ENCODE data around the gene CHGA.

CHGA gene

DNA sequence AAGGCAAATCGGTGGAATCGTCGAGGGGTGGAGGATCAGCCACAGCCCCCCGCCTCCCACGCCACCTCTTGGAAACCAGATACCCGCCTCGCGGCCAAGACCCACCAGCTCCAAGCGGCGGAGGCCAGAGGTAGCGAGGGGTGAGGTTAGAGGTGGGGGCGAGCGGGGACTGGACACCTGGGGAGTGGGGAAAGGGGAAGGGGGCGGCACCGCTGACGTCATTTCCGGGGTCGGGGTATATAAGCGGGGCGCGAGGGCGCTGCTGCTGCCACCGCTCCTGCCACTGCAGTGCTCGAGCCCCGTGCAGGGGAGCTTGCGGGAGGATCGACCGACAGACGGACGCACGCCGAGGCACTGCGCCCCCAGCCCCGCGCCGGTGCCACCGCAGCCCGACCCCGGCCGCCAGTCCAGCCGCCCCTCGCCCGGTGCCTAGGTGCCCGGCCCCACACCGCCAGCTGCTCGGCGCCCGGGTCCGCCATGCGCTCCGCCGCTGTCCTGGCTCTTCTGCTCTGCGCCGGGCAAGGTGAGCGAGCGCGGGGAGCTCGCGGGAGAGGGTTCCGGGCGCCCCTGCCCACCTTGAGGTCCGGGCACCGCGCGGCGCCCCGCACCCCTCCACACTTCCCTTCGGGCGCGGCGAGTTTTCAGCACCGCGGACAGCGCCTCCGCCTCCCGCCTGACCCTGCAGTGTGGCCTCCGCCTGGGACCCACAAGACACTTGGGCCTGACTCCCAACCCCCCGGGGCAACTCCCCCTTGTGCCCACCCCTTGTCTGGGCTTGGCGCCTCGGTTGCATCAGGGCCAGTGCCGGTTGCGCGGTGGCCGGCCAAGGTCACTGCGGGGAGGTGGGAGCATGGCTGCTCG lies at the start of gene CHGA:
Gene CHGA (plus strand): TSS at position 268 of the 861 bp plus-strand sequence. CDS start 210 bp downstream, at position 478.
- peak in 1 of 2 donors; percentile 13 for DNase-seq (ENCODE audit: low read depth in 2 of 2, low spot score in 1 of 2)

DNA sequence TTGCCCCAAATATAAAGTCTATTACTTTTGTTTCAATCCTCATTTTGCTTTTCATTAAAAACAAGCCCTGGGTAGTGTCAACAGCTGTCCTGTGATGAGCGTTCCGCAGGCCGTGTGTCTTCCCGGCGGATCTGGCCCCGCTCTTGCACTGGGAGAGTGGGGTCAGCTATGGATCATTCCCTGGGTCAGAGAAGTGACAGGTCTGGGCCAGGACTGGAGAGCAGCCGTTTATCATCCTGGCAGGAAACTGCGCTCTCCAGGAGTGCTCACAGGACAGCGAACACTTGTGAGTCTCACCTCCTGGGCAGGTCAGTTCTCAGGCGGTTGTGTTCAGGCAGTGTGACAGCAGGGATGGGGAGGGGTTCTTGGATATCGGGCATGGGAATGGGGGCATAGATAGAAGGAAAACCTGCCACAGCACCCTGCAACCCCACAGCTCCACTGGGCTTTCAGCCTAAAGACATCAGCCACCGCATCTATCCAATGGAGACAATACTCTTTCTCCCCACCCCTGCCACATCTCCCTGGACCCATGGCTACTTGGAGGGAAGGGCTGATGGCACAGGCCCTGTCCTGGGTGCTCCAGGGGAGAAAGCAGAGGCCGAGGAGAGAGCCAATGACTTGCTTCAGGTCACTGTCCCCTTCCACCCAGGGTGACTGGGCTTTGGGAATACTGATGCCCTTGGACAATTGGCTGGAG lies 47.8 kb upstream of the CHGA start:
- no peak for DNase-seq (ENCODE audit: low read depth in 2 of 2, low spot score in 1 of 2)

DNA sequence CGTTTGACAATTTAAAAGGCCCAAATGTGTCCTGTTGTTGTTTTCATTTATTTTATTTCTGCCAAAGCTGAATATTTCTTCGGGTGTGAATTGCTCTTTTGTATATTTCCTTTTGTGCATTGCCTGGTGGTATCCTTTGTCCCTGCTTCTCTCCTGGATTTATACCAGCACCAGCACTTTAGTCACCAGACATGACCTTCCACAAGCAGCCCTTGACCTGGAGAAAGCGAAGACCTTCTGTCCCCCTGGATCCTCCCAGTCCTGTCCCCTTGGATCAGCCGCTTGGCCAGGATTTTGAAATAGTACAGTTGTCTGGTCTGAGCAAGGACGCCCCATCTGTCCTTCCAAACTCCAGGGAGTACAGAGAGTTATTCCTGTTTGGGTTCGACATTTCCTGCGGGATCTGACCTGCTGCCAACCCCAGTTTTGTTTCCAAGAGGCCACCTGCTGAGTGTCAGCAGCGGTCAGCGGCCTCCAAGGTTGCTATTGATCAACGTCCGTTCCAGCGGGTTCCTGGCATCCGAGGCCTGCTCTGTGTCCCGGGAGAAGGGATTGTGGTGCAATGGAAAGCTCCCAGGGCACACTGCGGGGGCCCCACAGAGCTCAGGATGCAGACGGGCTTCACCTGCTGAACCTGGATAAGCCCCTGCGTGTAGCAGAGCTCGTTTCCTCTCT lies 45.1 kb upstream of the CHGA start:
- DNase-seq (ENCODE audit: low read depth in 2 of 2, low spot score in 1 of 2): no peak

DNA sequence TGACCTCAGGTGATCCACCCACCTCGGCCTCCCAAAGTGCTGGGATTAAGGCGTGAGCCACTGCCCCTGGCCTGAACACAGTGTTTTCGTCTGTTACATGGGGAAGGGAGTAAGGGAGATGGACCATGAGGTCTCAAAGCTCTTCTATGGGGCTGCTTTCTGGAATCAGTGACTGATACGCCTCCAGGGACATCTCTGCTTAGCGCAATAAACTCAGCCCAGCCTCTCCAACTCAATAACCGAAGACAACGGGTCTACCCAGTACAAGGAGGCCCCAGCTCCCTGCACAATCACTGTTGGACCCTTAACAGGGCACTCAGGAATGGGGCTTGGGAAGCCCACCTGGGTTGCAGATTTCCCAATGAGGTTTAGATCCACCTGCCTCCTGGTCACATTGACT lies 42.6 kb upstream of the CHGA start:
- DNase-seq (ENCODE audit: low read depth in 2 of 2, low spot score in 1 of 2): no peak

DNA sequence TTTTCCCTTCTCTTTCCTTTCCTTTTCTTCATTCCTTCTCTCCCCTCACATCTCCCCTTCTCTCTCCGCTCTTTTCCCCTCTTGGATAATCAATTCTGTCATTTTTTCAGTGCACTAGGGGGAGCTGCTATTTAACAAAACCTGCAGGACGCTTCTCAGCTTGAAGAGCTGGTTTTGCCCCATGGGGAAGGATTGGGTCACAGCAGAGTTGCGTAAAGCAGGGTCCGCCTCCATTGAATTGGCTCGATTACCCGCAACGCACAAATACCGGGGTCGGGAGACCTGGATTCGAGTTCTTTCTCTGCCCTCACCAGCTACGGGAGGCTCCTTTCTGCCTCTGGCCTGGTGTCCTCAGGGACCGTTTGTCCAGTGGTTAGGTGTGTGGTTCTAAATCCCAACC lies 42.1 kb upstream of the CHGA start:
- DNase-seq (ENCODE audit: low read depth in 2 of 2, low spot score in 1 of 2): no peak

DNA sequence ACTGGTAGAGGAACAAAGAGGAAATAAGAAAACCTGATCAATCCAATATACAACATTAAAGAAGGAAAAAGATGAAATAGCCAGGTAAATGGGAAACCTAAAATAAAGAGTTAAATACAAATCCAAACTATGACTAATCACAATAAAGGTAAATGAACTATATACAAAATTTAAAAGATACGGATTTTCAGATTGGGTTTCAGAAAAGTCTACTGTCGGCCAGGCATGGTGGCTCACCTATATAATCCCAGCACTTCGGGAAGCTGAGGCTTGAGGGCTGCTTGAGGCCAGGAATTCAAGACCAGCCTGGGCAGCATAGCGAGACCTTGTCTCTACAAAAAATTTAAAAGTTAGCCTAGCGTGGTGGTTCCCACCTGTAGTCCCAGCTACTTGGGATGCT lies 39.9 kb upstream of the CHGA start:
- no peak for DNase-seq (ENCODE audit: low read depth in 2 of 2, low spot score in 1 of 2)

- no peak for DNase-seq (ENCODE audit: low read depth in 2 of 2, low spot score in 1 of 2)
These were observed 38.5 kb upstream of the CHGA start for GRCh38 chr14:92884410-92884809.

GRCh38 chr14:92885279-92886061 lies 37.5 kb upstream of the CHGA start:
- DNase-seq (ENCODE audit: low read depth in 2 of 2, low spot score in 1 of 2): no peak

DNA sequence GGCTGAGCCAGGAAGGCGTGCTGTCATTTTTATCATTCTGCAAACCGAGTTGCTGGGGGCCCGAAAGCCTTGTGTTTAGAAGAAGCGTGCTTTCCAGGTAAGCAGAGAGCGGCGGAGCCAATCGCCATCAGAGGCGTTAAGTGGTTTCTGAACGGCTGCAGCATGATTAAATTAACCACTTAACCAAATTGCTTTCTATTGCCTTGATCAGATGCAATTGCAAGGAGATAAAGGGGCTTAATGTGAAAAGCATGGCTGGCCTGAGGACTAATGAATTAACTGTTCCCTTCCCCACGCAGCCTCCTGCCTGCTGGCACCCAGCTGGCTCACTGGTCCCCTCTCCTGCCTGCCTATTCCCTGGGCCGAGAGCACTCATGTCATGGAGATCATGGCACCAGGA lies 36.6 kb upstream of the CHGA start:
- DNase-seq (ENCODE audit: low read depth in 2 of 2, low spot score in 1 of 2): no peak

DNA sequence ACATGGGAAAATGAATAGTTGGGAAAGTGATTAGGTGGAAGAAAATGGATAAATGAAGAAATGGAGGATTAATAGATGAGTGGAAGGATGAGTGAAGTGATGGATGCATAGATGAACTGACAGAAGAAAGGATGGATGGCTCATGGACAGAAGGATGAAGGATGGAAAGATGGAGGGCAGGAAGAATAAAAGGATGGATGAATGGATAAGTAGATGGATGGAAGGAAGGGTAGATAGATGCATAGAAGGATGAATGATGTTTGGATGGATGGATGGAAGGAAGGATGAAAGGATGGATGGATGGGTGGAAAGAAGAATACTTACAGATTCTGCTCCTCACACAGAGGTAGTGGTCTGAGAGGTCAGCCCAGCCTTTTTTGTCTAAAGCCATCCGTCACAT lies 35.8 kb upstream of the CHGA start:
- DNase-seq (ENCODE audit: low read depth in 2 of 2, low spot score in 1 of 2): no peak

GRCh38 chr14:92888896-92889295 lies 34.1 kb upstream of the CHGA start:
- DNase-seq (ENCODE audit: low read depth in 2 of 2, low spot score in 1 of 2): no peak

DNA sequence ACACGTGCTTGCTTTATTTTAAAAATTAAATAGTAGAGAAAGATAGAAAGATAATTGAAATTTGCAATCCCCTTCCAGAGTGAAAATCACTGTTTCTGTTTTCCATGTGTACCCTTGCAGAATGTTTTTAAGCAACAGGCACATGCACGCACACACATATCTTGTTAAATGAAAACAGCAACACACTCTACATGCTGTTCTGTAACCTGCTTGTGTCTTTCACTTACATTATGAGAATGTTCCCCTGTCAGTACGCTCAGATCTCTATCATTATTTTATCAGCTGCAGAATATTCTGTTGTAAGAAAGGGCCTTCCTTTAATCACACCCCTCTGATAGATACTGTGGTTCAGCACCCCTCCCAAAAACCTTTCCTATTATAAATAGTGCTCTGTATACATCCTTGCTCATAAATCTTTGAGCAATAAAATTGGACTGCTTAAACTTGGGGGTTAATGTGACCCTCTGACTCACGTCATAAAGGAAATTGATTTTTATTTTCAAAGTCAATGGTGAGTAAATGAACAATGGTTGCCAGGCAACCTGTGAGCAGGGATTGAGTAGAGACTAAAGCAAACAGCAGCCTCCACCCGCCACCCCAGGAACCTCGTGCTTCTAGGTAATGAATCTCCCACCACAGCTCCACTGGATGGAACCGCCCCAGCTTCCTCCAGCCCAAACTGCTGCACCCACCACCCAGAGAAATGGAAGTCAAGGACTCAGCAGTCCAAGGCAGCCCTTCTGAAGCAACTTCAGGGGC lies 31.9 kb upstream of the CHGA start:
- DNase-seq (ENCODE audit: low read depth in 2 of 2, low spot score in 1 of 2): no peak

GRCh38 chr14:92892589-92892988 lies 30.4 kb upstream of the CHGA start:
- DNase-seq (ENCODE audit: low read depth in 2 of 2, low spot score in 1 of 2): no peak

GRCh38 chr14:92895352-92895878 lies 27.5 kb upstream of the CHGA start:
- DNase-seq (ENCODE audit: low read depth in 2 of 2, low spot score in 1 of 2): no peak

- no peak for DNase-seq (ENCODE audit: low read depth in 2 of 2, low spot score in 1 of 2)
These were observed 24.9 kb upstream of the CHGA start for GRCh38 chr14:92897922-92898565.

- no peak for DNase-seq (ENCODE audit: low read depth in 2 of 2, low spot score in 1 of 2)
These were observed 24.3 kb upstream of the CHGA start for GRCh38 chr14:92898566-92899131.

- no peak for DNase-seq (ENCODE audit: low read depth in 2 of 2, low spot score in 1 of 2)
These were observed 22.3 kb upstream of the CHGA start for GRCh38 chr14:92900660-92901059.

DNA sequence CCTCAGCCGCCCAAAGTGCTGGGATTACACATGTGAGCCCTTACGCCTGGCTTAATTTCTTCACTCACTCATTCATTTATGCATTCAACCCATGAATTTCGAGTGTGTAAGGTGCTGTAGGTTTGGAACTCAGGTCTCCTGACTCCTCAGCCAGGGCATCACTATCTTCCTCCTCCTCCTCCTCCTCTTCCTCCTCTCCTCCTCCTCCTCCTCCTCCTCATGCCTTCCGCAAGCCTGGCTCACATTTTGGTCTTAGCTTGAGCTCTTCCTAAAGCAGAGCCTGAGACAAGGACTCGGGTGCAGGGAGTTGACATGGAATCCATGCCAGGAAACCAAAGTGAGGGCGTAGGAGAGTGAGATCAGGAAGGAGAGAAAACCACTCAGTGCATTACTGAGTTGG lies 20.8 kb upstream of the CHGA start:
- no peak for DNase-seq (ENCODE audit: low read depth in 2 of 2, low spot score in 1 of 2)

DNA sequence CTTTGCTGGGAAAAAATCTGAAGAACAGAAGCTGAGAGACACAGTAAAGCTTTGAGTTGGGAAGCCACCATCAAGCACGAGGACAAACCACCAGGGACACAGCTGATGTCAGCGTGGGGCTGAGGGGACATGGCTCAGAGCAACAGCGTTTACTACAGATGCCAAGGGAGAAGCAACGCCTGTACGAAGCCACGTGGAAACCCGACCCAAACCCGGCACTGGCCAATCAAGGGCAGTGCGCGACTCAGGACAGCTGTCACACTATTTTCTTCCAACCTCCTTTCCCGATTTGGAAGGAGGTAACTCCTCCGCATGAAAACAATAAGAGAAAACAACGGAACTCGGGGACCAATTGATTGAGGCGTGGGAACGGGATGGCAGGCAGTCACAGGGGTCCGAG lies 20.2 kb upstream of the CHGA start:
- no peak for DNase-seq (ENCODE audit: low read depth in 2 of 2, low spot score in 1 of 2)
